Measurements from ENCODE around the gene RABIF.

RABIF gene

DNA sequence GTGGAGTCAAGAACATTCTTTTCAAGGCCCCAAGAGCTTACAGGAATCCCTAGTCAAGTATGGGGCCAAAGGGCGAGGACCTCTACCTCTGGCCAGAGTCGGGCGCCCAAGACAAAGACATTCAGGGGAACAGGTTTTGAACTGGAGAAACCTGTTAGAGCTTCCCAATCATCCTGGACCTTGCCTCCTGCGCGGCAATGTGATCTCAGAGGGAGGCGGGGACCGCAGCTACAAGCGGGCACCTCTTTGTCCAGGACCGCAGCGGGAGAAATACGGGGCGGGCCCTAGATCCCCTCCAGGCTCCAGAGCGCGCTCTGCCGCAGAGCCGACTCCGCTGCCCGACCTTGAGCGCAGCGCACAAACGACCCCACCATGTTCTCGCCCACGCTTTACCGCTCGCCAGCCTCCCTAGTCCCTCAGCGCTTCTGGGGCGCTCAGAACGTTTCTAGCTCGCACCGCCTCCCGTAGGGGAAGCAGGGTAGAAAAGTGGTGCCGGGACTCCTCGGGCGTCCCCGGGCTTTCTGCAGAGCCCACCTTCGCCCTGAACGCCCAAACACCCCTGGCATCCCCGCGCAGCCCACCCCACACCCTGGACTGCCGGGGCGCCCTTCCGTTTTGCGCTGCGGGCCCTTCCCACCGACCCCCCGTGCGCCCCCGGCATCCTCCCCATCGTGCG, 28.1 kb downstream of the RABIF start:
- Histone ChIP-seq H3K27ac (ENCODE audit: low read length) (no peak overlapping the region), H3K9me3 (ENCODE audit: insufficient read depth, low read length, severe bottlenecking) (no peaks in the 10 kb centered on the region), H2AFZ (ENCODE audit: low read depth, low read length) (no peak overlapping the region), H4K20me1 (ENCODE audit: insufficient read depth, low read length) (no peaks in the 10 kb centered on the region), H3K27me3 (ENCODE audit: insufficient read depth, low read length, poor library complexity) (peaks cover 15% of the 10 kb centered on the region), H3K9ac (ENCODE audit: low read depth, low read length) (no peak overlapping the region), H3K4me3 (ENCODE audit: low read depth in 1 of 2, low read length in 2 of 2) (no peak overlapping the region), H3K4me1 (ENCODE audit: insufficient read depth, low read length) (no peaks in the 10 kb centered on the region), H3K79me2 (ENCODE audit: insufficient read depth, low read length) (no peaks in the 10 kb centered on the region), H3K4me2 (ENCODE audit: insufficient read depth, low read length) (no peak overlapping the region), H3K36me3 (ENCODE audit: insufficient read depth, low read length) (no peaks in the 10 kb centered on the region)
- TF ChIP-seq, protein P1, sequence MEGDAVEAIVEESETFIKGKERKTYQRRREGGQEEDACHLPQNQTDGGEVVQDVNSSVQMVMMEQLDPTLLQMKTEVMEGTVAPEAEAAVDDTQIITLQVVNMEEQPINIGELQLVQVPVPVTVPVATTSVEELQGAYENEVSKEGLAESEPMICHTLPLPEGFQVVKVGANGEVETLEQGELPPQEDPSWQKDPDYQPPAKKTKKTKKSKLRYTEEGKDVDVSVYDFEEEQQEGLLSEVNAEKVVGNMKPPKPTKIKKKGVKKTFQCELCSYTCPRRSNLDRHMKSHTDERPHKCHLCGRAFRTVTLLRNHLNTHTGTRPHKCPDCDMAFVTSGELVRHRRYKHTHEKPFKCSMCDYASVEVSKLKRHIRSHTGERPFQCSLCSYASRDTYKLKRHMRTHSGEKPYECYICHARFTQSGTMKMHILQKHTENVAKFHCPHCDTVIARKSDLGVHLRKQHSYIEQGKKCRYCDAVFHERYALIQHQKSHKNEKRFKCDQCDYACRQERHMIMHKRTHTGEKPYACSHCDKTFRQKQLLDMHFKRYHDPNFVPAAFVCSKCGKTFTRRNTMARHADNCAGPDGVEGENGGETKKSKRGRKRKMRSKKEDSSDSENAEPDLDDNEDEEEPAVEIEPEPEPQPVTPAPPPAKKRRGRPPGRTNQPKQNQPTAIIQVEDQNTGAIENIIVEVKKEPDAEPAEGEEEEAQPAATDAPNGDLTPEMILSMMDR (IDR thresholded peaks at IDR 0.05; ENCODE audit: borderline replicate concordance, extremely low read depth, low read length, poor library complexity, severe bottlenecking), result no peak
- no peak for TF ChIP-seq EZH2 (IDR thresholded peaks at IDR 0.05; ENCODE audit: borderline replicate concordance, low read depth, low read length, severe bottlenecking)
- ATAC-seq (ENCODE audit: insufficient read depth, low read depth) (no peak), DNase-seq (no peak)

DNA sequence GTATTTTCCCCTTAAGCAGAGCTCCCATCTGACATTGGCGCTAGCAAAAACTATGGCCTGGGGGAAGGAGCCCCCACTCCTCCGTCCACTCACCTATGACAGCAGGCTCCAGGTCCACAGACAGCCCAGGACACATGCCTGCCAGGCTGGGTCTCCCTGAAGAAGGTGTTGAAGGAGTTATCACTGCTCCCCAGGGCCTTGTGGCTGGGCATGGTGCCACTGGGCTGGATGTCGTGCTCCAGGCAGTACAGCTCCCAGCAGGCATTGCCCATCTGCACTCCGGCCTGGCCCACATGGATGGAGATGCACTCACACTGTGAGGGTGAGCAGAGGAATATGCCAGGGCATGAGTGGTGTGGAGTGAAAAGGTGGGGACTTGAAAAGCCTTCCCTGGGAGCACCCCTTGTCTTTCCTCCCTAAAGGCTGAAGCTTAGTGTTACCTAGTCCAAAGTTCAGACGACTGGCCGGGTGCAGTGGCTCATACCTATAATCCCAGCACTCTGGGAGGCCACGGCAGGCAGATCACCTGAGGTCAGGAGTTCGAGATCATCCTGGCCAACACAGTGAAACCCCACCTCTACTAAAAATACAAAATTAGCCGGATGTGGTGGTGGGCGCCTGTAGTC, 30.0 kb downstream of the RABIF start:
- H3K4me1 ChIP-seq (ENCODE audit: insufficient read depth, low read length), result no peaks in the 10 kb centered on the region
- no peaks in the 10 kb centered on the region for H3K36me3 ChIP-seq (ENCODE audit: insufficient read depth, low read length)
- TF ChIP-seq, protein P1 (IDR thresholded peaks at IDR 0.05; ENCODE audit: borderline replicate concordance, extremely low read depth, low read length, poor library complexity, severe bottlenecking), result no peak
- TF ChIP-seq EZH2 (IDR thresholded peaks at IDR 0.05; ENCODE audit: borderline replicate concordance, low read depth, low read length, severe bottlenecking), result no peak
- H3K4me2 ChIP-seq (ENCODE audit: insufficient read depth, low read length), result no peak overlapping the region
- H3K27me3 ChIP-seq (ENCODE audit: insufficient read depth, low read length, poor library complexity), result peaks cover 15% of the 10 kb centered on the region
- H3K9me3 ChIP-seq (ENCODE audit: insufficient read depth, low read length, severe bottlenecking), result no peaks in the 10 kb centered on the region
- H4K20me1 ChIP-seq (ENCODE audit: insufficient read depth, low read length), result no peaks in the 10 kb centered on the region
- DNase-seq, result no peak
- H2AFZ ChIP-seq (ENCODE audit: low read depth, low read length), result no peak overlapping the region
- H3K27ac ChIP-seq (ENCODE audit: low read length), result no peak overlapping the region
- H3K79me2 ChIP-seq (ENCODE audit: insufficient read depth, low read length), result no peaks in the 10 kb centered on the region
- H3K9ac ChIP-seq (ENCODE audit: low read depth, low read length), result no peak overlapping the region
- no peak for ATAC-seq (ENCODE audit: insufficient read depth, low read depth)
- H3K4me3 ChIP-seq (ENCODE audit: low read depth in 1 of 2, low read length in 2 of 2), result no peak overlapping the region

DNA sequence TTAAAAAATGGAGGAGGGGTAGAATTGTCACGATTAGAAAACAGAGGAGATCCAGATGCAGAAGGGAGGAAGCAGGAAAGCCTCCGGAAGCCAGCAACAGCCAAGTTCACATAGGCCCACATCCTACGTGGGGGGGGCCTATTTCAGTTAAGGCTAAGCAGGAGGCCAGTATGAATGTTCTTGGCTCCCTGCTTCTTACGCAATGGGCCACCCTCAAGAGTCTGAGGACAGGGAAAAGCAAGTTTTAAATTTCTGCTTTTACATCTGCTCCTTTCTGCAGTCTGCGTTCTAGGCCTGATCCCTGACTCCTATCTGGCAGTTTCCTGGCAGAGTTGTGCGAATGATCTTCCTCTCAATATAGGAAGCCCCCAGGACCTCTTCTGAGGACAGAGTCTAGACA, 30.6 kb downstream of the RABIF start:
- no peaks in the 10 kb centered on the region for H3K9me3 ChIP-seq (ENCODE audit: insufficient read depth, low read length, severe bottlenecking)
- H3K36me3 ChIP-seq (ENCODE audit: insufficient read depth, low read length), result no peaks in the 10 kb centered on the region
- DNase-seq (no peak), ATAC-seq (ENCODE audit: insufficient read depth, low read depth) (no peak)
- no peaks in the 10 kb centered on the region for H4K20me1 ChIP-seq (ENCODE audit: insufficient read depth, low read length)
- no peaks in the 10 kb centered on the region for H3K4me1 ChIP-seq (ENCODE audit: insufficient read depth, low read length)
- H3K4me3 ChIP-seq (ENCODE audit: low read depth in 1 of 2, low read length in 2 of 2), result no peak overlapping the region
- no peak overlapping the region for H3K9ac ChIP-seq (ENCODE audit: low read depth, low read length)
- no peak overlapping the region for H3K27ac ChIP-seq (ENCODE audit: low read length)
- no peak overlapping the region for H3K4me2 ChIP-seq (ENCODE audit: insufficient read depth, low read length)
- H3K27me3 ChIP-seq (ENCODE audit: insufficient read depth, low read length, poor library complexity), result peaks cover 15% of the 10 kb centered on the region
- TF ChIP-seq EZH2 (IDR thresholded peaks at IDR 0.05; ENCODE audit: borderline replicate concordance, low read depth, low read length, severe bottlenecking), result no peak
- TF ChIP-seq, protein P1 (IDR thresholded peaks at IDR 0.05; ENCODE audit: borderline replicate concordance, extremely low read depth, low read length, poor library complexity, severe bottlenecking), result no peak
- H2AFZ ChIP-seq (ENCODE audit: low read depth, low read length), result no peak overlapping the region
- no peaks in the 10 kb centered on the region for H3K79me2 ChIP-seq (ENCODE audit: insufficient read depth, low read length)

Data from DND-41 (cell line).